Measurements from ENCODE around the gene ABCA2. TPM values are rescaled to one million over a fixed set of nuclear protein-coding genes. Genes with fewer than 3 reads are reported as not detected.

Gene ABCA2
- total RNA-seq, 1 donor from 2014 or later = 2.7 TPM

- Mint-ChIP-seq H3K4me1 (no peaks in the 10 kb centered on the region), H3K4me3 (no peak overlapping the region), H3K9me3 (no peaks in the 10 kb centered on the region), H3K36me3 (peaks cover 4% of the 10 kb centered on the region), H3K27me3 (ENCODE audit: insufficient read depth, low read depth) (peaks cover 2% of the 10 kb centered on the region), H3K27ac (no peak overlapping the region)
- no peaks in the 10 kb centered on the region for H3K9me3 ChIP-seq (ENCODE audit: low read depth)
- no peaks in the 10 kb centered on the region for H3K27me3 ChIP-seq
- TF ChIP-seq CTCF (IDR thresholded peaks at IDR 0.05) (no peak), EZH2phosphoT487 (IDR thresholded peaks at IDR 0.05) (no peak), EZH2 (IDR thresholded peaks at IDR 0.05) (no peak)
- H3F3A ChIP-seq (ENCODE audit: low read depth) = peaks cover 4% of the 10 kb centered on the region
- H3K4me3 ChIP-seq = no peak overlapping the region
- DNase-seq (ENCODE audit: low spot score) = no peak
- no peak overlapping the region for H3K27ac ChIP-seq
- H3K4me2 ChIP-seq = no peak overlapping the region
- no peak overlapping the region for H2AFZ ChIP-seq (replicated peaks)
- no peaks in the 10 kb centered on the region for H3K79me2 ChIP-seq (ENCODE audit: low read depth)
- H3K36me3 ChIP-seq = no peaks in the 10 kb centered on the region
- H3K4me1 ChIP-seq = peaks cover 1% of the 10 kb centered on the region
- H3K9ac ChIP-seq = no peak overlapping the region
- peaks cover 2% of the 10 kb centered on the region for H4K20me1 ChIP-seq (ENCODE audit: low read depth)
Observed at GRCh38 chr9:137017791-137018497, 10.1 kb downstream of the ABCA2 start.

GRCh38 chr9:137017071-137017470 is 11.0 kb downstream of the ABCA2 start:
- Mint-ChIP-seq H3K36me3 (peaks cover 5% of the 10 kb centered on the region), H3K27me3 (ENCODE audit: insufficient read depth, low read depth) (peaks cover 2% of the 10 kb centered on the region), H3K4me1 (no peaks in the 10 kb centered on the region), H3K4me3 (no peak overlapping the region), H3K27ac (peak overlapping the region; percentile 33), H3K9me3 (no peaks in the 10 kb centered on the region)
- Histone ChIP-seq H3K4me3 (no peak overlapping the region), H3K36me3 (no peaks in the 10 kb centered on the region), H3K9me3 (ENCODE audit: low read depth) (no peaks in the 10 kb centered on the region), H3F3A (ENCODE audit: low read depth) (no peaks in the 10 kb centered on the region), H3K27ac (no peak overlapping the region), H2AFZ (replicated peaks) (no peak overlapping the region), H3K4me2 (no peak overlapping the region), H3K9ac (no peak overlapping the region), H4K20me1 (ENCODE audit: low read depth) (no peaks in the 10 kb centered on the region), H3K27me3 (no peaks in the 10 kb centered on the region), H3K79me2 (ENCODE audit: low read depth) (no peaks in the 10 kb centered on the region), H3K4me1 (no peaks in the 10 kb centered on the region)
- TF ChIP-seq CTCF (IDR thresholded peaks at IDR 0.05) (no peak), EZH2 (IDR thresholded peaks at IDR 0.05) (no peak), EZH2phosphoT487 (IDR thresholded peaks at IDR 0.05) (no peak)
- no peak for DNase-seq (ENCODE audit: low spot score)

- no peaks in the 10 kb centered on the region for H3K36me3 ChIP-seq
Observed at GRCh38 chr9:137016436-137016835, 11.6 kb downstream of the ABCA2 start.

More at GRCh38 chr9:137016436-137016835, 11.6 kb downstream of the ABCA2 start:
- no peak overlapping the region for H3K4me3 Mint-ChIP-seq
- H3K27ac Mint-ChIP-seq = no peak overlapping the region
- Histone ChIP-seq H3K4me1 (no peaks in the 10 kb centered on the region), H3F3A (ENCODE audit: low read depth) (no peaks in the 10 kb centered on the region), H3K4me3 (no peak overlapping the region), H3K9ac (no peak overlapping the region), H4K20me1 (ENCODE audit: low read depth) (no peaks in the 10 kb centered on the region), H3K27me3 (no peaks in the 10 kb centered on the region), H3K9me3 (ENCODE audit: low read depth) (no peaks in the 10 kb centered on the region), H3K27ac (no peak overlapping the region), H3K4me2 (no peak overlapping the region), H2AFZ (replicated peaks) (no peak overlapping the region), H3K79me2 (ENCODE audit: low read depth) (no peaks in the 10 kb centered on the region)
- no peak for DNase-seq (ENCODE audit: low spot score)
- H3K9me3 Mint-ChIP-seq = no peaks in the 10 kb centered on the region
- H3K4me1 Mint-ChIP-seq = no peaks in the 10 kb centered on the region
- no peak for TF ChIP-seq CTCF (IDR thresholded peaks at IDR 0.05)
- TF ChIP-seq EZH2 (IDR thresholded peaks at IDR 0.05) = no peak
- TF ChIP-seq EZH2phosphoT487 (IDR thresholded peaks at IDR 0.05) = no peak
- H3K36me3 Mint-ChIP-seq = peaks cover 5% of the 10 kb centered on the region
- peaks cover 2% of the 10 kb centered on the region for H3K27me3 Mint-ChIP-seq (ENCODE audit: insufficient read depth, low read depth)
